ENCODE measurements around the gene SLC25A48. TPM values are rescaled to one million over a fixed set of nuclear protein-coding genes. Genes with fewer than 3 reads are reported as not detected.

SLC25A48 gene
- total RNA-seq, 1 donor from 2014 or later: not detected

- no peak overlapping the region for H3K27ac ChIP-seq
- DNase-seq (no peak), ATAC-seq (peak; percentile 48)
- no peak overlapping the region for H3K4me3 ChIP-seq
- no peaks in the 10 kb centered on the region for H3K9me3 ChIP-seq
- no peaks in the 10 kb centered on the region for H3K36me3 ChIP-seq
- intact Hi-C loops (cut with DNase I): no loop called here
- peaks cover 4% of the 10 kb centered on the region for H3K27me3 ChIP-seq
- H3K4me1 ChIP-seq: no peaks in the 10 kb centered on the region
- TF ChIP-seq CTCF (IDR thresholded peaks at IDR 0.05): no peak
These were observed 9.3 kb downstream of the SLC25A48 start for GRCh38 chr5:135843571-135844337.

GRCh38 chr5:135846311-135846710 lies 11.8 kb downstream of the SLC25A48 start:
- H3K36me3 ChIP-seq: no peaks in the 10 kb centered on the region
- intact Hi-C loops (cut with DNase I): no loop called here
- H3K4me1 ChIP-seq: no peaks in the 10 kb centered on the region
- no peaks in the 10 kb centered on the region for H3K9me3 ChIP-seq
- no peak for ATAC-seq
- no peak for DNase-seq
- TF ChIP-seq CTCF (IDR thresholded peaks at IDR 0.05): no peak
- H3K4me3 ChIP-seq: no peak overlapping the region
- H3K27ac ChIP-seq: no peak overlapping the region
- no peaks in the 10 kb centered on the region for H3K27me3 ChIP-seq

- Histone ChIP-seq H3K27me3 (no peaks in the 10 kb centered on the region), H3K4me1 (no peaks in the 10 kb centered on the region), H3K36me3 (no peaks in the 10 kb centered on the region), H3K9me3 (no peaks in the 10 kb centered on the region), H3K4me3 (no peak overlapping the region), H3K27ac (no peak overlapping the region)
- ATAC-seq (no peak), DNase-seq (no peak)
- intact Hi-C loops (cut with DNase I): no loop called here
- TF ChIP-seq CTCF (IDR thresholded peaks at IDR 0.05): no peak
These were observed 13.5 kb downstream of the SLC25A48 start for GRCh38 chr5:135847976-135848375.

GRCh38 chr5:135850231-135850630 lies 15.8 kb downstream of the SLC25A48 start:
- DNase-seq (no peak), ATAC-seq (peak; percentile 14)
- no peak for TF ChIP-seq CTCF (IDR thresholded peaks at IDR 0.05)
- no peak overlapping the region for H3K27ac ChIP-seq
- H3K4me3 ChIP-seq: no peak overlapping the region
- no peaks in the 10 kb centered on the region for H3K27me3 ChIP-seq
- H3K4me1 ChIP-seq: no peaks in the 10 kb centered on the region
- H3K36me3 ChIP-seq: no peaks in the 10 kb centered on the region
- intact Hi-C loops (cut with DNase I): no loop called here
- no peaks in the 10 kb centered on the region for H3K9me3 ChIP-seq

GRCh38 chr5:135850671-135851070 lies 16.2 kb downstream of the SLC25A48 start:
- H3K9me3 ChIP-seq: no peaks in the 10 kb centered on the region
- H3K4me1 ChIP-seq: no peaks in the 10 kb centered on the region
- H3K27me3 ChIP-seq: no peaks in the 10 kb centered on the region
- ATAC-seq (no peak), DNase-seq (no peak)
- no peak overlapping the region for H3K4me3 ChIP-seq
- H3K36me3 ChIP-seq: no peaks in the 10 kb centered on the region
- no peak overlapping the region for H3K27ac ChIP-seq
- no peak for TF ChIP-seq CTCF (IDR thresholded peaks at IDR 0.05)
- intact Hi-C loops (cut with DNase I): no loop called here
